Uterus (tissue), 2 donors: Measurements from ENCODE around the gene LEFTY1.

Experiments
- POLR2A ChIP-seq, 2 donors: fragments of 450-650 bp; IDR thresholded peaks; one replicate each; pipeline ENCODE4 v1.6.1; 2016; ENCODE audit warnings: antibody characterized with exemption in 2 of 2, mild to moderate bottlenecking in 1 of 2, moderate library complexity in 1 of 2
- TF ChIP-seq, protein P1 (sequence below), 4 experiments: fragments of 200-600 bp in 2 of 4; fragments of 450-650 bp in 2 of 4; sonication (generic) in 2 of 4; IDR thresholded peaks; one replicate each; pipeline ENCODE4 v1.5.1; 2016 to 2019; ENCODE audit warnings: antibody characterized with exemption in 4 of 4, mild to moderate bottlenecking in 2 of 4, moderate library complexity in 1 of 4

DNA sequence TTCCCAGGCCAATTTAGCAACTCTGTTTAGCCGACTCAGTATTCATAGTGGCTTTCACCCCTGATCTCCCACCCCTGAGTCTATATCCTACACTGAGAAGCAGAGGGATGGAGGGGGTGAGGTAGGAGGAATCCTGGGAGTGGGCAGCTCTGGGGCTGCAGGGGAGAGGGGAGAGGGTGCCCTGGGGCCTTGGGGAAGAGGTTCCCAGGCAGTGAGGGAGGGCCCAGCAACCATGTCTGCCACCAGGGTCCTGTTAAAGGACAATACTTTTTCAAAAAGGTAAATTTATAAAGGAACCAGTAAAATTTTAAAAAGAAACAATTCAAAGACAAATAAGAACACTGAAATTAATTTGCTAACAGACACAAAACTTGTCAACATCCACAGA, 48.7 kb downstream of the LEFTY1 start:
- TF ChIP-seq POLR2A (IDR thresholded peaks at IDR 0.05), result no peak
- TF ChIP-seq, protein P1, sequence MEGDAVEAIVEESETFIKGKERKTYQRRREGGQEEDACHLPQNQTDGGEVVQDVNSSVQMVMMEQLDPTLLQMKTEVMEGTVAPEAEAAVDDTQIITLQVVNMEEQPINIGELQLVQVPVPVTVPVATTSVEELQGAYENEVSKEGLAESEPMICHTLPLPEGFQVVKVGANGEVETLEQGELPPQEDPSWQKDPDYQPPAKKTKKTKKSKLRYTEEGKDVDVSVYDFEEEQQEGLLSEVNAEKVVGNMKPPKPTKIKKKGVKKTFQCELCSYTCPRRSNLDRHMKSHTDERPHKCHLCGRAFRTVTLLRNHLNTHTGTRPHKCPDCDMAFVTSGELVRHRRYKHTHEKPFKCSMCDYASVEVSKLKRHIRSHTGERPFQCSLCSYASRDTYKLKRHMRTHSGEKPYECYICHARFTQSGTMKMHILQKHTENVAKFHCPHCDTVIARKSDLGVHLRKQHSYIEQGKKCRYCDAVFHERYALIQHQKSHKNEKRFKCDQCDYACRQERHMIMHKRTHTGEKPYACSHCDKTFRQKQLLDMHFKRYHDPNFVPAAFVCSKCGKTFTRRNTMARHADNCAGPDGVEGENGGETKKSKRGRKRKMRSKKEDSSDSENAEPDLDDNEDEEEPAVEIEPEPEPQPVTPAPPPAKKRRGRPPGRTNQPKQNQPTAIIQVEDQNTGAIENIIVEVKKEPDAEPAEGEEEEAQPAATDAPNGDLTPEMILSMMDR (IDR thresholded peaks at IDR 0.05), result no peak
